ENCODE results near the gene PAQR5.

Gene PAQR5

GRCh38 chr15:69305933-69306568 lies 7.3 kb downstream of the PAQR5 start:
- no peak overlapping the region for H3K27ac ChIP-seq (ENCODE audit: insufficient read depth in 1 of 2, low read depth in 1 of 2, low read length in 2 of 2, poor library complexity in 1 of 2, severe bottlenecking in 2 of 2)
- no peak for DNase-seq
- no peaks in the 10 kb centered on the region for H3K36me3 ChIP-seq (ENCODE audit: control insufficient read depth in 4 of 4, insufficient read depth in 4 of 4, low read length in 3 of 4)
- 100% methylated on average over 1 of the region's 9 CpGs for WGBS (ENCODE audit: insufficient coverage)
- H3K4me3 ChIP-seq (ENCODE audit: control insufficient read depth in 1 of 7, extremely low read depth in 1 of 7, insufficient read depth in 4 of 7, low read depth in 2 of 7, low read length in 6 of 7) = no peak overlapping the region
- ChIA-PET POLR2A (no interaction called here), CTCF (no interaction called here)
- peaks cover 0 to 3% (median 0%) of the 10 kb centered on the region in 5 experiments for H3K27me3 ChIP-seq (replicated peaks in 2 of 5; ENCODE audit: control insufficient read depth in 4 of 5, insufficient read depth in 5 of 5, low read length in 4 of 5)
- no peaks in the 10 kb centered on the region for H3K9me3 ChIP-seq (ENCODE audit: control extremely low read depth in 1 of 5, control insufficient read depth in 4 of 5, insufficient read depth in 2 of 5, low read depth in 1 of 5, low read length in 4 of 5)
- no peaks in the 10 kb centered on the region for H3K4me1 ChIP-seq (ENCODE audit: control extremely low read depth in 1 of 4, control insufficient read depth in 4 of 4, insufficient read depth in 4 of 4, low read length in 3 of 4)

GRCh38 chr15:69307939-69308338 lies 9.2 kb downstream of the PAQR5 start:
- H3K9me3 ChIP-seq (ENCODE audit: control extremely low read depth in 1 of 5, control insufficient read depth in 4 of 5, insufficient read depth in 2 of 5, low read depth in 1 of 5, low read length in 4 of 5) = no peaks in the 10 kb centered on the region
- WGBS (ENCODE audit: insufficient coverage) = 96% methylated on average over 3 of the region's 3 CpGs
- peaks cover 0 to 12% (median 0%) of the 10 kb centered on the region in 4 experiments for H3K4me1 ChIP-seq (ENCODE audit: control extremely low read depth in 1 of 4, control insufficient read depth in 4 of 4, insufficient read depth in 4 of 4, low read length in 3 of 4)
- DNase-seq = no peak
- H3K36me3 ChIP-seq (ENCODE audit: control insufficient read depth in 4 of 4, insufficient read depth in 4 of 4, low read length in 3 of 4) = no peaks in the 10 kb centered on the region
- no peak overlapping the region for H3K27ac ChIP-seq (ENCODE audit: insufficient read depth in 1 of 2, low read depth in 1 of 2, low read length in 2 of 2, poor library complexity in 1 of 2, severe bottlenecking in 2 of 2)
- ChIA-PET POLR2A (no interaction called here), CTCF (interaction anchor here (1.2 kb wide), 1 partner anchor 10 kb away, joined by 4 read pairs; no protein-coding TSS in a partner anchor)
- H3K27me3 ChIP-seq (replicated peaks in 2 of 5; ENCODE audit: control insufficient read depth in 4 of 5, insufficient read depth in 5 of 5, low read length in 4 of 5) = no peaks in the 10 kb centered on the region
- H3K4me3 ChIP-seq (ENCODE audit: control insufficient read depth in 1 of 7, extremely low read depth in 1 of 7, insufficient read depth in 4 of 7, low read depth in 2 of 7, low read length in 6 of 7) = no peak overlapping the region

- ChIA-PET POLR2A (no interaction called here), CTCF (interaction anchor here (1.2 kb wide), 1 partner anchor 9 kb away, joined by 4 read pairs; no protein-coding TSS in a partner anchor)
- no peak overlapping the region for H3K27ac ChIP-seq (ENCODE audit: insufficient read depth in 1 of 2, low read depth in 1 of 2, low read length in 2 of 2, poor library complexity in 1 of 2, severe bottlenecking in 2 of 2)
- H3K9me3 ChIP-seq (ENCODE audit: control extremely low read depth in 1 of 5, control insufficient read depth in 4 of 5, insufficient read depth in 2 of 5, low read depth in 1 of 5, low read length in 4 of 5) = no peaks in the 10 kb centered on the region
- no peaks in the 10 kb centered on the region for H3K36me3 ChIP-seq (ENCODE audit: control insufficient read depth in 4 of 4, insufficient read depth in 4 of 4, low read length in 3 of 4)
- no peaks in the 10 kb centered on the region for H3K27me3 ChIP-seq (replicated peaks in 2 of 5; ENCODE audit: control insufficient read depth in 4 of 5, insufficient read depth in 5 of 5, low read length in 4 of 5)
- 98% methylated on average over 5 of the region's 5 CpGs for WGBS (ENCODE audit: insufficient coverage)
- DNase-seq = no peak
- no peak overlapping the region for H3K4me3 ChIP-seq (ENCODE audit: control insufficient read depth in 1 of 7, extremely low read depth in 1 of 7, insufficient read depth in 4 of 7, low read depth in 2 of 7, low read length in 6 of 7)
- peaks cover 2 to 23% (median 8%) of the 10 kb centered on the region in 4 experiments for H3K4me1 ChIP-seq (ENCODE audit: control extremely low read depth in 1 of 4, control insufficient read depth in 4 of 4, insufficient read depth in 4 of 4, low read length in 3 of 4)
These were observed 10.2 kb downstream of the PAQR5 start for GRCh38 chr15:69308949-69309348.

DNA sequence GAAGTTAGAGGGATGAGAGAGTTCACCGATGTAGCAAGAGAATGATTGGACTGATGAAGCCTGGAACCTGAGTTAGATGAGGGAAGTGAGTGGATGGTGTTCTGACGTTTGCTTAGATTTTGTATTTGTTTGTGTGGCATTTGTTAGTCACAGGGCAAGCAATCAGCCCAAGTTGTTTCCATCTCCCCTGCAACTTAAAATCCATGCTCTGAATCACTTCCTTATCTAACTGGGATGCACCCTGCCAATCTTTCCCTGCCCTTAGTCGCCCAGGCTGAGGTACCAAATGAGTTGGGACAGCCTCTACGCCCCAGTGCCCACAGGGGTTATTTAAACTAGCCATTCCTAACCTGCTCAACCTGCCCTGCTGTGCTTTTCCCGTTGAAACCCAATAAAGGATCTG lies 12.6 kb downstream of the PAQR5 start:
- H3K4me3 ChIP-seq (ENCODE audit: control insufficient read depth in 1 of 7, extremely low read depth in 1 of 7, insufficient read depth in 4 of 7, low read depth in 2 of 7, low read length in 6 of 7) = no peak overlapping the region
- H3K9me3 ChIP-seq (ENCODE audit: control extremely low read depth in 1 of 5, control insufficient read depth in 4 of 5, insufficient read depth in 2 of 5, low read depth in 1 of 5, low read length in 4 of 5) = no peaks in the 10 kb centered on the region
- ChIA-PET POLR2A (no interaction called here), CTCF (no interaction called here)
- H3K27me3 ChIP-seq (replicated peaks in 2 of 5; ENCODE audit: control insufficient read depth in 4 of 5, insufficient read depth in 5 of 5, low read length in 4 of 5) = no peaks in the 10 kb centered on the region
- H3K36me3 ChIP-seq (ENCODE audit: control insufficient read depth in 4 of 4, insufficient read depth in 4 of 4, low read length in 3 of 4) = no peaks in the 10 kb centered on the region
- 98% methylated on average over 4 of the region's 5 CpGs for WGBS (ENCODE audit: insufficient coverage)
- H3K27ac ChIP-seq (ENCODE audit: insufficient read depth in 1 of 2, low read depth in 1 of 2, low read length in 2 of 2, poor library complexity in 1 of 2, severe bottlenecking in 2 of 2) = no peak overlapping the region
- peaks cover 4 to 45% (median 13%) of the 10 kb centered on the region in 4 experiments for H3K4me1 ChIP-seq (ENCODE audit: control extremely low read depth in 1 of 4, control insufficient read depth in 4 of 4, insufficient read depth in 4 of 4, low read length in 3 of 4)
- no peak for DNase-seq

DNA sequence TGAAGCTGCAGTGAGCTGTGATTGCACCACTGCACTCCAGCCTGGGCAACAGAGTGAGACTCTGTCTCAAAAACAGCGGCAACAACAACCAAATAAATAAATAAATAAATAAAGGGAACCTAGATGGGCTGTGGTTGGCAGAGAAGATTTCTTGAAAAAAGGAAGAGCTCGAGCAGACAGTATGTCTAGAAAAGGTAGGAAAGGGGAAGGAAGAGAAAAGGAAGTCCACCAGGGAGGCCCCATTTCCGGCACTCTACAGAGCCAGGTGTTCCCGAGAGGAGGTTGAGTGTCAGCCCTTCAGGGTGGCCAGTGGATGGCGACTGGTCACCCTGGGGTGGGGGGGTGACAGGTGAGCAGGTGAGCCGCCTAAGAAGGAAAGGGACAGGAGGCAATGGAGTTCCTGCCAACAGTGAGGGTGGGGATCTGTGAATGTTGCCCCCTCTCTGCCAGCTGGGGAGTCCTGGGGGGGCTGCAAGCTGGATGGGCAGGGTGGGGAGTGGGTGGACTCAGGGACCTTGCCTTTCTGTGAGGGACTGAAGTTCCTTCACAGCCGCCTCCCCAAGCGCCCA lies 14.8 kb downstream of the PAQR5 start:
- POLR2A ChIA-PET = no interaction called here
- CTCF ChIA-PET = no interaction called here
- WGBS (ENCODE audit: insufficient coverage) = 47% methylated on average over 6 of the region's 8 CpGs
- Histone ChIP-seq H3K27ac (ENCODE audit: insufficient read depth in 1 of 2, low read depth in 1 of 2, low read length in 2 of 2, poor library complexity in 1 of 2, severe bottlenecking in 2 of 2) (no peak overlapping the region), H3K27me3 (replicated peaks in 2 of 5; ENCODE audit: control insufficient read depth in 4 of 5, insufficient read depth in 5 of 5, low read length in 4 of 5) (no peaks in the 10 kb centered on the region), H3K4me1 (ENCODE audit: control extremely low read depth in 1 of 4, control insufficient read depth in 4 of 4, insufficient read depth in 4 of 4, low read length in 3 of 4) (peaks cover 4 to 52% (median 14%) of the 10 kb centered on the region in 4 experiments), H3K4me3 (ENCODE audit: control insufficient read depth in 1 of 7, extremely low read depth in 1 of 7, insufficient read depth in 4 of 7, low read depth in 2 of 7, low read length in 6 of 7) (peak overlapping the region in 1 of 7 experiments; percentile 8), H3K36me3 (ENCODE audit: control insufficient read depth in 4 of 4, insufficient read depth in 4 of 4, low read length in 3 of 4) (no peaks in the 10 kb centered on the region), H3K9me3 (ENCODE audit: control extremely low read depth in 1 of 5, control insufficient read depth in 4 of 5, insufficient read depth in 2 of 5, low read depth in 1 of 5, low read length in 4 of 5) (no peaks in the 10 kb centered on the region)
- peak in 2 of 3 donors; percentile 50 to 61 for DNase-seq

- H3K9me3 ChIP-seq (ENCODE audit: control extremely low read depth in 1 of 5, control insufficient read depth in 4 of 5, insufficient read depth in 2 of 5, low read depth in 1 of 5, low read length in 4 of 5) = no peaks in the 10 kb centered on the region
- no peaks in the 10 kb centered on the region for H3K27me3 ChIP-seq (replicated peaks in 2 of 5; ENCODE audit: control insufficient read depth in 4 of 5, insufficient read depth in 5 of 5, low read length in 4 of 5)
- no peak overlapping the region for H3K27ac ChIP-seq (ENCODE audit: insufficient read depth in 1 of 2, low read depth in 1 of 2, low read length in 2 of 2, poor library complexity in 1 of 2, severe bottlenecking in 2 of 2)
- POLR2A ChIA-PET = no interaction called here
- H3K36me3 ChIP-seq (ENCODE audit: control insufficient read depth in 4 of 4, insufficient read depth in 4 of 4, low read length in 3 of 4) = no peaks in the 10 kb centered on the region
- H3K4me3 ChIP-seq (ENCODE audit: control insufficient read depth in 1 of 7, extremely low read depth in 1 of 7, insufficient read depth in 4 of 7, low read depth in 2 of 7, low read length in 6 of 7) = peak overlapping the region in 1 of 7 experiments; percentile 8
- WGBS (ENCODE audit: insufficient coverage) = 51% methylated on average over 5 of the region's 6 CpGs
- peaks cover 4 to 53% (median 16%) of the 10 kb centered on the region in 4 experiments for H3K4me1 ChIP-seq (ENCODE audit: control extremely low read depth in 1 of 4, control insufficient read depth in 4 of 4, insufficient read depth in 4 of 4, low read length in 3 of 4)
- DNase-seq = no peak
- CTCF ChIA-PET = no interaction called here
These were observed 15.4 kb downstream of the PAQR5 start for GRCh38 chr15:69314131-69314530.

GRCh38 chr15:69314736-69315135 lies 16.0 kb downstream of the PAQR5 start:
- no peak for DNase-seq
- ChIA-PET POLR2A (no interaction called here), CTCF (no interaction called here)
- Histone ChIP-seq H3K27ac (ENCODE audit: insufficient read depth in 1 of 2, low read depth in 1 of 2, low read length in 2 of 2, poor library complexity in 1 of 2, severe bottlenecking in 2 of 2) (no peak overlapping the region), H3K36me3 (ENCODE audit: control insufficient read depth in 4 of 4, insufficient read depth in 4 of 4, low read length in 3 of 4) (no peaks in the 10 kb centered on the region), H3K4me3 (ENCODE audit: control insufficient read depth in 1 of 7, extremely low read depth in 1 of 7, insufficient read depth in 4 of 7, low read depth in 2 of 7, low read length in 6 of 7) (no peak overlapping the region), H3K4me1 (ENCODE audit: control extremely low read depth in 1 of 4, control insufficient read depth in 4 of 4, insufficient read depth in 4 of 4, low read length in 3 of 4) (peaks cover 4 to 59% (median 22%) of the 10 kb centered on the region in 4 experiments), H3K9me3 (ENCODE audit: control extremely low read depth in 1 of 5, control insufficient read depth in 4 of 5, insufficient read depth in 2 of 5, low read depth in 1 of 5, low read length in 4 of 5) (no peaks in the 10 kb centered on the region), H3K27me3 (replicated peaks in 2 of 5; ENCODE audit: control insufficient read depth in 4 of 5, insufficient read depth in 5 of 5, low read length in 4 of 5) (no peaks in the 10 kb centered on the region)
- WGBS (ENCODE audit: insufficient coverage) = 96% methylated on average over 7 of the region's 8 CpGs
